PFSK-1 (cell line): ENCODE results near the gene SLC2A13.

Experiments used
- POLR2AphosphoS5 ChIP-seq: IDR thresholded peaks from 2 replicates; pipeline ENCODE4 v1.6.1; 2012; ENCODE audit warnings: low read depth, mild to moderate bottlenecking, control low read depth, low read length, moderate library complexity
- TF ChIP-seq, protein P1 (sequence below), 2 experiments: IDR thresholded peaks; 2 replicates each; pipeline versions ENCODE4 v1.6.1 to v1.8.0; 2011 to 2012; ENCODE audit warnings: low read depth in 2 of 2, low read length in 2 of 2, control low read depth in 1 of 2, inconsistent platforms in 1 of 2, mild to moderate bottlenecking in 1 of 2, moderate library complexity in 1 of 2; ENCODE audit not compliant: insufficient read depth in 1 of 2

DNA sequence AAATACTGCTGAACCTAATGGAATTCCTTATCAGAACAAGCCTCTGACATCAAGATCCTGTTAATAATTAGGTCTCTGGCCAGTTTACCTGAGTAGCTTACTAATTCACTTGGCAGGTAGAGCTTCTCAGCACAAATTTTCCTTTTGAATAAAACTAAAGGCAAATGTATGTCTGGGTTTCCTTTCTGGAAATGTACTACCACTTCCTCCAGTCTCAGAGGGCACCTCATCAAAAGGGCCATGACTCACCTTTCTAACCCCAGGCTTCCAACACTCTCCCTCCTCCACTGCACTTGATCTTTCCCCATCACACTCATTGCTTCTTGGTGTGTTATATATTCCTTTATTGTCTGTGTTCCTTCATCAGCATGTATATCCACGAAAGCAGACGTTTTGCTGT lies 90.5 kb downstream of the SLC2A13 start:
- no peak for TF ChIP-seq POLR2AphosphoS5
- TF ChIP-seq, protein P1, sequence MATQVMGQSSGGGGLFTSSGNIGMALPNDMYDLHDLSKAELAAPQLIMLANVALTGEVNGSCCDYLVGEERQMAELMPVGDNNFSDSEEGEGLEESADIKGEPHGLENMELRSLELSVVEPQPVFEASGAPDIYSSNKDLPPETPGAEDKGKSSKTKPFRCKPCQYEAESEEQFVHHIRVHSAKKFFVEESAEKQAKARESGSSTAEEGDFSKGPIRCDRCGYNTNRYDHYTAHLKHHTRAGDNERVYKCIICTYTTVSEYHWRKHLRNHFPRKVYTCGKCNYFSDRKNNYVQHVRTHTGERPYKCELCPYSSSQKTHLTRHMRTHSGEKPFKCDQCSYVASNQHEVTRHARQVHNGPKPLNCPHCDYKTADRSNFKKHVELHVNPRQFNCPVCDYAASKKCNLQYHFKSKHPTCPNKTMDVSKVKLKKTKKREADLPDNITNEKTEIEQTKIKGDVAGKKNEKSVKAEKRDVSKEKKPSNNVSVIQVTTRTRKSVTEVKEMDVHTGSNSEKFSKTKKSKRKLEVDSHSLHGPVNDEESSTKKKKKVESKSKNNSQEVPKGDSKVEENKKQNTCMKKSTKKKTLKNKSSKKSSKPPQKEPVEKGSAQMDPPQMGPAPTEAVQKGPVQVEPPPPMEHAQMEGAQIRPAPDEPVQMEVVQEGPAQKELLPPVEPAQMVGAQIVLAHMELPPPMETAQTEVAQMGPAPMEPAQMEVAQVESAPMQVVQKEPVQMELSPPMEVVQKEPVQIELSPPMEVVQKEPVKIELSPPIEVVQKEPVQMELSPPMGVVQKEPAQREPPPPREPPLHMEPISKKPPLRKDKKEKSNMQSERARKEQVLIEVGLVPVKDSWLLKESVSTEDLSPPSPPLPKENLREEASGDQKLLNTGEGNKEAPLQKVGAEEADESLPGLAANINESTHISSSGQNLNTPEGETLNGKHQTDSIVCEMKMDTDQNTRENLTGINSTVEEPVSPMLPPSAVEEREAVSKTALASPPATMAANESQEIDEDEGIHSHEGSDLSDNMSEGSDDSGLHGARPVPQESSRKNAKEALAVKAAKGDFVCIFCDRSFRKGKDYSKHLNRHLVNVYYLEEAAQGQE (IDR thresholded peaks at IDR 0.05; ENCODE audit: insufficient read depth in 1 of 2, low read depth in 2 of 2, low read length in 2 of 2): no peak
